Stimulated activated CD8-positive, alpha-beta memory T cell treated with anti-CD3 and anti-CD28 coated beads, Interleukin-4, amount 100 ng/mL, for 24 hours (primary cell): ENCODE data around the gene TXNIP.

Source experiments
- DNase-seq: peaks from one replicate; pipeline ENCODE4 v3.0.0-alpha.2; 2020; ENCODE audit warnings: low read depth

TXNIP gene

DNA sequence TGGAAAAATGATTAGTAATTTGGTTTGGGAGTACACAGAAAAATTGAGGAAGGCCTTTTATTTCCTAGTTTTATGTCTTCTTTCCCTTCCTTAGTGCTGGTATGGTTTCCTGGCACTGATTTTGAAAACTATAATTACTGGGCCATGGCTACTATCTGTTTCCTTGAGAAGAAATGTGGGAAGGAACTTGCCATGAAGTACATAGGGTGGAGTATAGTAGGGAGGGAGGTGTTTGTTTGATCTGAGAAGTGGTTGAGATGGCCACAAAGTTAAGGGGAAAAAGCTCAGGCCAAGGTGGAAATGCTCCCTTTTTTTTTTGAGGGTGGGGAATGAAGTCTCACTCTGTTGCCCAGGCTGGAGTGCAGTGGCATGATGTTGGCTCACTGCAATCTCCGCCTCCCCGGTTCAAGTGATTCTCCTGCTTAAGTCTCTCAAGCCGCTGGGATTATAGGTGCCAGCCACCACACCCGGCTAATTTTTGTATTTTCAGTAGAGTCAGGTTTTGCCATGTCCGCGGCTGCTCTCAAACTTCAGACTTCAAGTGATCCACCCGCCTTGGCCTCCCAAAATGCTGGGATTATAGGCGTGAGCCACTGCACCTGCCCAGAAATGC lies 13.9 kb upstream of the TXNIP start:
- DNase-seq, result no peak

GRCh38 chr1:146007489-146008133 lies 11.2 kb upstream of the TXNIP start:
- DNase-seq, result no peak

GRCh38 chr1:146001709-146002108 lies 5.3 kb upstream of the TXNIP start:
- DNase-seq, result no peak

- no peak for DNase-seq
Observed at GRCh38 chr1:145999321-146000024, 3.1 kb upstream of the TXNIP start.

- DNase-seq, result no peak
Observed at GRCh38 chr1:145997718-145998023, 1.3 kb upstream of the TXNIP start.

DNA sequence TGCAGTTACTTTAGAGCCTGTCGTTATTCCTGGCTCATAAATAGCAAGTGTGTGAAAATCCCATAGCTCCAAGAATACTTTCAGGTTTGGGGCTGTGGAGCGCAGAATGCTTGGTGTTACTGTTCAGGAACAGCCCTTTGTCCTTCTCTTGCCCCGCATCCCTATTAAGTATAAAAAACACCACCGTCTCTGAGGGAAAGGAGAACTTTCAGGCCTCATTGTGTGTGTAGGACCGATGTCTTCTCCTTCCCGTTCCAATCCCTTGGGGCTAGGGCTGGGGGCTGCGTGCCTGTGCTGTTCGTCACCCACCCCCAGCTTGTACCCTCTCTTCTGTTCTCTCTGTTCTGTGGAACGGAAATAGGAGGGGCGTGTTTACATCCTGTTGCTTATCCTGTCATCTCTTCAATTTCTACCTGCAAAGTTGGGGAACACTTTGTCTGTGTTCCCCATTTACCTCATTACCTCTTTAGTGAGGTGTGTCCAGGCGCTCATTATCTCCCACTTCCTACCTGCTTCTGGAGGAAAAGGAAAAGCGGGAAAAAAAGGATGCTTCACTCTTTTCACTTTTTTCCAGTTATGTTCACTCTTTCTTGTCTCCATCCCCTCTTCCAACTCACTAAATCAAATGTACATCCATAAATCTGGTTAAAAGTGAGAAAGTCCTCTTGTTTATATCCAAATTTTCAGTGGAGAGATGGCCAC lies 788 bp upstream of the TXNIP start:
- DNase-seq, result peak; percentile 32

DNA sequence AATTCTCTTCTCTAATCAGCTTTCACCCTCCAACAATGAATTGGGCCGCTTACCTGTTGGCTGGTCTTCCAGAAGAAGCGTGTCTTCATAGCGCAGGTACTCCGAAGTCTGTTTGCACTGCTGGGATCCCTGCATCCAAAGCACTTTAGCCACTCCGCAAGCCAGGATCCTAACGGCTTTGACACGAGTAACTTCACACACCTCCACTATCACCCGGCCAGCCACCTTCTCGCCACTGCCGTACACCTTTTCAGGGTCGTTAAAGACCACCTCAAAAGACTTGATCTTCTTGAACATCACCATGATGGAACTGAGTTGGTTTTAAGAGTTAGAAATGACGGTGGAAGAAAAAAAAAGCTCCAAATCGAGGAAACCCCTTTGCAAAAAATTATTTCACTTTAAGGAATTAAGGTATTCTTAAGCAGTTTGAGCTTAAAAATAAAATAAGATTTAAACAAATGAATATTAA lies 381 bp downstream of the TXNIP start:
- no peak for DNase-seq

DNA sequence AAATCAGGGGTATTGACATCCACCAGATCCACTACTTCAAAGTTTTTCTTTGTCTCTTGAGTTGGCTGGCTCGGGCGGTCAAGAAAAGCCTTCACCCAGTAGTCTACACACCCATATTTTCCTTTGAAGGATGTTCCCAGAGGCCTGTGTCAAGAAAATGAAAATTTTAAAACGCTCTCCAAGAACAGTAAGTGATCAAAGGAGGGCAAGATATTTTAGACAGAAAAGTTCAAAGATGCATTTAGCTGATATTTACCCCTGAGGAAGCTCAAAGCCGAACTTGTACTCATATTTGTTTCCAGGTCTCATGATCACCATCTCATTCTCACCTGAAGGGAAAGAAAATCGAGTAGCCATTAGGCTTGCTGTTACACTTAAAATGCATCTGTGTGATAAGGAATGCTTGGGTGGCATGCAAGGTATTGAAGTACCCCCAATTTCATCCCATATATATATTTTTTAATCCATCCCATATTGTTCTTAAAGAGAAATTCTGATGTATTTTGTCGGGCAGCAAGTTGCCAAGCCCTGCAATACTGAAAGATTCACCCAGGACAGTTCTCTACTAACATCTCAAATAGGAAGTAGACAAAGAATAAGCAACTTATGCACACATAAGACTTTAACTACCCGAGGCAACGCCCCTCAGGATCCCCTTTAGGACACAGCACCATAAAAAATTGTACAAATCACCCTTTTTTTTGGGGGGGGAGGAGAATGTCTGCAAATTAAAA lies 1.1 kb downstream of the TXNIP start:
- DNase-seq, result no peak

DNA sequence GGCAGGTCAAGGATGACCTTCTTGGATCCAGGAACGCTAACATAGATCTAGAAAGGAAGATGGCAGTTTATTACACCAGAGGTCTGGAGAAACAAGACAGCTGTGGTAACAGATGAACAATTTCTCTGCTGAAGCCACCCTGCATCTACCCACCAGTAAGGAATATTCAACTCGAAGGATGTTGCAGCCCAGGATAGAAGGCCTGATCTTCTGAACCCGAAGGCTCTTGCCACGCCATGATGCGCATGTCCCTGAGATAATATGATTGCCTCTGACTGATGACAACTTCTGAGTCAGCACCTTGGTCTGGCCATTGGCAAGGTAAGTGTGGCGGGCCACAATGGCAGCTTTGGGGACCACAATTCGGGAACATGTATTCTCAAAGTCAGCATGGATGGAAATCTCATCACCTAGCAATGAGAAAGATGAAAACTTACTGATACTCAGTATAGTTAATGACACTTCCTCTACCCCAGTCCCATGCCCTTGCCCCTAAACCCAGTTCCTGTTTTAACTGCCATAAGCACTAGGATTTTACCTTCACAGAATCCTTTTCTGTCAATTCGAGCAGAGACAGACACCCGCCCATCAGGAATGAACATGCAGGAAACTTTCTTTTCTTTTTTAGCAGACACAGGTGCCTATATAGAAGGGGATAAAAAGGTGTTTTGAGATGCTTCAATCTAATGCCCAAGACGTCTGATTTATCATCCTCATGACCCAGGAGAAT lies 1.8 kb downstream of the TXNIP start:
- no peak for DNase-seq

GRCh38 chr1:145993618-145994390 lies 2.6 kb downstream of the TXNIP start:
- DNase-seq, result no peak

GRCh38 chr1:145992958-145993617 lies 3.3 kb downstream of the TXNIP start:
- no peak for DNase-seq

- DNase-seq, result no peak
Observed at GRCh38 chr1:145992502-145992936, 3.9 kb downstream of the TXNIP start.

- no peak for DNase-seq
Observed at GRCh38 chr1:145991735-145992412, 4.5 kb downstream of the TXNIP start.

DNA sequence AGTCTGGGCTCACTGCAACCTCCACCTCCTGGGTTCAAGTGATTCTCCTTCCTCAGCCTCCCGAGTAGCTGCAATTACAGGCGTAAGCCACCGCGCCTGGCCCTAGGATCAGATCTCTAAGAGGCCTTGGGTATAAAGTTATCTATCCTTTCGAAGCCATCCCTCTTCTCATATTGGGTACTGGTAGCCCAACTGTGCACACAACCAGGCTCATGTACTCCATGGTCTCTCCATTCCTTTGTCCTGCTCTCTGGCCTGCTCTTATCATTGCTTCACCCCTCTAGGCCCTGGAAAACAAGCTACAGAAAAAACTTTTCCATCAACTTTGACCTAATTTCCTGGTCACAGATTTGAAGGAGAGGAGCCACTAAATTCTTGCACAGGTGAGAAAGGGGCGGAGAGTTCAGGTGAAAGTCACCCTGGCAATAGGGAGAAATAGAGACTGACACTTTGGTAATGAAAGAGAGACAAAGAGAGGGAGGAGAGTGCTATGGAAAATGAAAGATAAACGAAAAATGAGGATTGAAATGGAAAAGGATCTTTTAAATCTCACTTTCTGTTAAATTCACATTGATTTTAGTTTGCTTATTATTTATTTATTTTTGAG lies 6.0 kb downstream of the TXNIP start:
- no peak for DNase-seq

DNA sequence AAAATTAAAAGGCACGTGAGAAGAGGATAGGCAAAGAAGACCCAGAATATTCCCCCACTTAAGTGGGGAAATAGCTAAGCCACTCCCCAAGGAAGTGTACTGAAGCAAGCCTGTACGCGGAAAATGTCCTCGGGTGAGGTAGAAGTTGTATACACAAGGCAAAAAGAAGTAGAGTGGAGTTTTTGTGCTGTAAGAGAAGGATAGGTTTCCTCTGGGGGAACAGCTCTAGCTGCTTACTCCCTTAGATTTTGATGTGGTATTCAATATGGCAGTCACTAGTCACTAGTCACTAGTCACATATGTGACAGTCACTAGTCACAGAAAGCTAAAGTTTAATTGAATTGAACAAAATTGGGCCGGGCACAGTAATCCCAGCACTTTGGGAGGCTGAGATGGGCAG lies 7.6 kb downstream of the TXNIP start:
- no peak for DNase-seq

- DNase-seq, result no peak
Observed at GRCh38 chr1:145987926-145988325, 8.5 kb downstream of the TXNIP start.

GRCh38 chr1:145986551-145986950 lies 9.8 kb downstream of the TXNIP start:
- DNase-seq, result no peak

GRCh38 chr1:145985502-145986439 lies 10.6 kb downstream of the TXNIP start:
- no peak for DNase-seq
